ENCODE results near the gene MBOAT1.

Gene MBOAT1

DNA sequence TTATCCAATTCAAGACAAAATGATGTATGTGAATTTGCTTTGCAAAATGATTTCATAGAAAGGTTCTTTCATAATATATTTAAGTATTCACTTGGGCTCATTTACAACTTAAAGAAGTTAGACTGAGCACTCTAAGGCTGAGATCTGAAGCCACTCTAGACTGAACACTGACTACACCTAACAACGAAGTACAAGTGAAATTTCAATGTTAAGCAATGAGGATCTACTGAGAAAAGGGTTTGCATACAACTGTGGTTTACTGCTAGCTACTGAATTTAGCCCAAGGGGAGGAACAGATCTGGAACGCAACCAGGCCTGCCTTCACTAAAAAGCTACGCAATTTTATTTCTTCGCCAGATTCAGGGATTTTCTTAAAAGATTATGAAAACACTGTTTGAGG lies 106.4 kb downstream of the MBOAT1 start:
- Histone ChIP-seq H3F3A (ENCODE audit: low read depth) (peaks cover 9% of the 10 kb centered on the region; the same call in 1 of the 2 replicates), H3K4me2 (ENCODE audit: low read depth, low read length, poor library complexity, severe bottlenecking) (no peak overlapping the region), H2AFZ (ENCODE audit: low read length) (no peak overlapping the region), H3K36me3 (ENCODE audit: insufficient read depth, low read length) (peaks cover 7% of the 10 kb centered on the region; the same call in 1 of the 2 replicates), H3K9me2 (replicated peaks; ENCODE audit: low read depth, low read length) (no peaks in the 10 kb centered on the region), H3K79me2 (ENCODE audit: insufficient read depth, low read length) (no peaks in the 10 kb centered on the region), H3K9me3 (ENCODE audit: insufficient read depth, low read depth, low read length) (no peaks in the 10 kb centered on the region), H3K4me3 (ENCODE audit: low read length, poor library complexity, severe bottlenecking) (no peak overlapping the region), H3K27me3 (ENCODE audit: insufficient read depth, low read length, poor library complexity, severe bottlenecking) (no peaks in the 10 kb centered on the region), H3K4me1 (ENCODE audit: insufficient read depth, low read length, poor library complexity, severe bottlenecking) (peaks cover 21% of the 10 kb centered on the region), H4K20me1 (ENCODE audit: insufficient read depth, low read length, poor library complexity, severe bottlenecking) (no peaks in the 10 kb centered on the region), H3K9ac (ENCODE audit: low read depth, low read length, poor library complexity, severe bottlenecking) (no peak overlapping the region)
- TF ChIP-seq EZH2phosphoT487 (IDR thresholded peaks at IDR 0.05; ENCODE audit: borderline replicate concordance): no peak
- TF ChIP-seq, protein P1, sequence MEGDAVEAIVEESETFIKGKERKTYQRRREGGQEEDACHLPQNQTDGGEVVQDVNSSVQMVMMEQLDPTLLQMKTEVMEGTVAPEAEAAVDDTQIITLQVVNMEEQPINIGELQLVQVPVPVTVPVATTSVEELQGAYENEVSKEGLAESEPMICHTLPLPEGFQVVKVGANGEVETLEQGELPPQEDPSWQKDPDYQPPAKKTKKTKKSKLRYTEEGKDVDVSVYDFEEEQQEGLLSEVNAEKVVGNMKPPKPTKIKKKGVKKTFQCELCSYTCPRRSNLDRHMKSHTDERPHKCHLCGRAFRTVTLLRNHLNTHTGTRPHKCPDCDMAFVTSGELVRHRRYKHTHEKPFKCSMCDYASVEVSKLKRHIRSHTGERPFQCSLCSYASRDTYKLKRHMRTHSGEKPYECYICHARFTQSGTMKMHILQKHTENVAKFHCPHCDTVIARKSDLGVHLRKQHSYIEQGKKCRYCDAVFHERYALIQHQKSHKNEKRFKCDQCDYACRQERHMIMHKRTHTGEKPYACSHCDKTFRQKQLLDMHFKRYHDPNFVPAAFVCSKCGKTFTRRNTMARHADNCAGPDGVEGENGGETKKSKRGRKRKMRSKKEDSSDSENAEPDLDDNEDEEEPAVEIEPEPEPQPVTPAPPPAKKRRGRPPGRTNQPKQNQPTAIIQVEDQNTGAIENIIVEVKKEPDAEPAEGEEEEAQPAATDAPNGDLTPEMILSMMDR (conservative IDR thresholded peaks at IDR 0.05; ENCODE audit: low read length): no peak

DNA sequence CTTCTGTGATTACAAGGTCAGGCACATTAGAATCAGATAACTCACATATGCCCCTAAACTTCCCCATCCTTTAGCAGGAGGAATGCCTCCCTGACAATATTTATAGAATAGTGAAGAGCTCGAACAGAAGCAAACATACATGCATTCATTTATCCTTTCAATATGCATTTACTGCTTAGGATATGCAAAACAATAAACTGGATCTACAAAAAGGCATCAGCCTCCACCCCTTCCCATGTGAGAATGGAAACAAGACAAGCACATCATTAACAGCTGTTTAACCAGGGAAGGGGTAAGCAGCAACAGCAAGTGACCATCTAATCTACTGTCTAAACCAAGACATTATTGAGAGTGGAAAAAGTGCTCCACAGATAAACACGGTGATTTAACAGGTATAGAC lies 107.6 kb downstream of the MBOAT1 start:
- Histone ChIP-seq H3K4me3 (ENCODE audit: low read length, poor library complexity, severe bottlenecking) (no peak overlapping the region), H2AFZ (ENCODE audit: low read length) (no peak overlapping the region), H3K9me3 (ENCODE audit: insufficient read depth, low read depth, low read length) (no peaks in the 10 kb centered on the region), H3K9me2 (replicated peaks; ENCODE audit: low read depth, low read length) (no peaks in the 10 kb centered on the region), H3K9ac (ENCODE audit: low read depth, low read length, poor library complexity, severe bottlenecking) (no peak overlapping the region), H3K36me3 (ENCODE audit: insufficient read depth, low read length) (peaks cover 7% of the 10 kb centered on the region; the same call in 1 of the 2 replicates), H3K4me1 (ENCODE audit: insufficient read depth, low read length, poor library complexity, severe bottlenecking) (peaks cover 17% of the 10 kb centered on the region), H4K20me1 (ENCODE audit: insufficient read depth, low read length, poor library complexity, severe bottlenecking) (no peaks in the 10 kb centered on the region), H3K27me3 (ENCODE audit: insufficient read depth, low read length, poor library complexity, severe bottlenecking) (no peaks in the 10 kb centered on the region), H3K79me2 (ENCODE audit: insufficient read depth, low read length) (no peaks in the 10 kb centered on the region), H3F3A (ENCODE audit: low read depth) (peaks cover 9% of the 10 kb centered on the region; the same call in 1 of the 2 replicates), H3K4me2 (ENCODE audit: low read depth, low read length, poor library complexity, severe bottlenecking) (no peak overlapping the region)
- TF ChIP-seq, protein P1 (conservative IDR thresholded peaks at IDR 0.05; ENCODE audit: low read length): no peak
- TF ChIP-seq EZH2phosphoT487 (IDR thresholded peaks at IDR 0.05; ENCODE audit: borderline replicate concordance): no peak

DNA sequence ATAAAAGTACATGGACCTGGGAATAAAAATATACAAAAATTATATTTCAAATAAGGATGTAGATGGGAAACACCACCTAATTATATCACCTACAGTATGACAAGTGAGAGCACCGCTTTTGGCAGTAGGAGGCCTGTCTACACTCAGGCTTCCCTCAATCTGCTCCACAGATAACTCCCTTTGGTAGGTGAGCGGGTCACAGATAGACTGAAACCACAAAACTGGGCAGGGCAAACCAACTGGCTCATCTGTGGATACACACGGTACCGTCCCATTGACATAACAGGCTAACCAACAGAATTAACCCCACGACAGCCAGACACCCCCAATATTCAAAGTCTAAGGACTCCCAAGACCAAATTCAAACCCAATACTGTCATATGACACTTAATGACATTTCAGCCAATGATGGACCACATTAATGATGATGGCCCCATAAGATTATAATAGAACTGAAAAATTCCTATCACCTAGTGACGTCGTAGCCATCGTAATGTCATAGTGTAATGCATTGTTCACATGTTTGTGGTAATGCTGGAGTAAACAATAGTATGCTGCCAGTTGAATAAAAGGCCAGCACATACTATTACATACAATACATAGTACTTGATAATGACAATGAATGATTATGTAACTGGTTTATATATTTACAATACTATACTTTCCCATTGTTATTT lies 109.7 kb downstream of the MBOAT1 start:
- Histone ChIP-seq H3K4me1 (ENCODE audit: insufficient read depth, low read length, poor library complexity, severe bottlenecking) (no peaks in the 10 kb centered on the region), H3K36me3 (ENCODE audit: insufficient read depth, low read length) (peaks cover 7% of the 10 kb centered on the region; the same call in 1 of the 2 replicates), H3K27me3 (ENCODE audit: insufficient read depth, low read length, poor library complexity, severe bottlenecking) (no peaks in the 10 kb centered on the region), H4K20me1 (ENCODE audit: insufficient read depth, low read length, poor library complexity, severe bottlenecking) (no peaks in the 10 kb centered on the region), H3F3A (ENCODE audit: low read depth) (no peaks in the 10 kb centered on the region), H3K4me3 (ENCODE audit: low read length, poor library complexity, severe bottlenecking) (no peak overlapping the region), H2AFZ (ENCODE audit: low read length) (no peak overlapping the region), H3K9me2 (replicated peaks; ENCODE audit: low read depth, low read length) (no peaks in the 10 kb centered on the region), H3K4me2 (ENCODE audit: low read depth, low read length, poor library complexity, severe bottlenecking) (no peak overlapping the region), H3K79me2 (ENCODE audit: insufficient read depth, low read length) (no peaks in the 10 kb centered on the region), H3K9me3 (ENCODE audit: insufficient read depth, low read depth, low read length) (no peaks in the 10 kb centered on the region), H3K9ac (ENCODE audit: low read depth, low read length, poor library complexity, severe bottlenecking) (no peak overlapping the region)
- no peak for TF ChIP-seq EZH2phosphoT487 (IDR thresholded peaks at IDR 0.05; ENCODE audit: borderline replicate concordance)
- TF ChIP-seq, protein P1 (conservative IDR thresholded peaks at IDR 0.05; ENCODE audit: low read length): no peak

Data from Loucy (cell line).